HG03064 (cell line): ENCODE data around the gene ITGA2B.
"Not testable (repeated sequence)": the region's sequence is repeated elsewhere in the genome, so short reads cannot be mapped to it uniquely, and the experiment has no call there.

Experiments
- ATAC-seq: cut with Tn5 transposase; IDR thresholded peaks from one replicate; pipeline ENCODE4 v1.9.1; 2021; ENCODE audit warnings: low read depth; ENCODE audit not compliant: unreplicated experiment

Gene ITGA2B

GRCh38 chr17:44334727-44335126 lies 54.7 kb downstream of the ITGA2B start:
- no peak for ATAC-seq

GRCh38 chr17:44334315-44334714 lies 55.1 kb downstream of the ITGA2B start:
- no peak for ATAC-seq

GRCh38 chr17:44333371-44333770 lies 56.1 kb downstream of the ITGA2B start:
- no peak for ATAC-seq

- ATAC-seq = no peak
Measured at GRCh38 chr17:44331249-44331760, 58.1 kb downstream of the ITGA2B start.

- ATAC-seq = not testable (repeated sequence)
Measured at GRCh38 chr17:44330263-44330662, 59.2 kb downstream of the ITGA2B start.

- ATAC-seq = not testable (repeated sequence)
Measured at GRCh38 chr17:44329516-44329915, 59.9 kb downstream of the ITGA2B start.

GRCh38 chr17:44327715-44328449 lies 61.6 kb downstream of the ITGA2B start:
- no peak for ATAC-seq

GRCh38 chr17:44326861-44327444 lies 62.5 kb downstream of the ITGA2B start:
- ATAC-seq = no peak

GRCh38 chr17:44324571-44325275 lies 64.7 kb downstream of the ITGA2B start, which contains the start of gene SLC25A39:
Gene SLC25A39 (minus strand): TSS chr17:44324823. CDS start chr17:44323562, 1,261 bp downstream.
- peak; percentile 46 for ATAC-seq

- no peak for ATAC-seq
Measured at GRCh38 chr17:44324092-44324570, 65.3 kb downstream of the ITGA2B start.

GRCh38 chr17:44323359-44324091 lies 65.9 kb downstream of the ITGA2B start:
- no peak for ATAC-seq

- no peak for ATAC-seq
Measured at GRCh38 chr17:44322236-44322895, 67.1 kb downstream of the ITGA2B start.
